Activated CD4-positive, alpha-beta T cell treated with anti-CD3 and anti-CD28 coated beads, Interleukin-2, amount 10 ng/mL, durations not matched to agents 24 days and 14 days (primary cell): Measurements from ENCODE around the gene SPATA17. TPM values are rescaled to one million over a fixed set of nuclear protein-coding genes. Genes with fewer than 3 reads are reported as not detected.
"Not testable (repeated sequence)": the region's sequence is repeated elsewhere in the genome, so short reads cannot be mapped to it uniquely, and the experiment has no call there.

Source experiments
- DNase-seq: peaks from one replicate; pipeline ENCODE4 v3.0.0; 2022
- H3K27ac Mint-ChIP-seq: one replicate; pipeline ENCODE4 v1.8.0; 2022; ENCODE audit warnings: mild to moderate bottlenecking, mixed read lengths
- H3K27me3 Mint-ChIP-seq: one replicate; pipeline ENCODE4 v1.8.0; 2022; ENCODE audit warnings: mixed read lengths
- H3K36me3 Mint-ChIP-seq: one replicate; pipeline ENCODE4 v1.8.0; 2022; ENCODE audit warnings: low read depth, mild to moderate bottlenecking, mixed read lengths
- H3K4me1 Mint-ChIP-seq: one replicate; pipeline ENCODE4 v1.8.0; 2021; ENCODE audit warnings: mixed read lengths
- H3K4me3 Mint-ChIP-seq: one replicate; pipeline ENCODE4 v1.8.0; 2022; ENCODE audit warnings: mild to moderate bottlenecking, moderate library complexity, mixed read lengths
- H3K9me3 Mint-ChIP-seq: one replicate; pipeline ENCODE4 v1.8.0; 2021; ENCODE audit warnings: mixed read lengths
- intact Hi-C: fragments of 100-400 bp; cut with micrococcal nuclease; formaldehyde crosslinking; loops from one replicate; pipeline ENCODE4 v1.15.1; 2023
- total RNA-seq: library from RNA; stranded (reverse); gene quantifications from 2 replicates; pipeline ENCODE4 v1.2.3, GENCODE V29; 2022

The SPATA17 gene
- total RNA-seq, 1 donor from 2014 or later, result not detected

- no peak for DNase-seq
- peaks cover 14% of the 10 kb centered on the region for H3K27me3 Mint-ChIP-seq
- H3K9me3 Mint-ChIP-seq, result no peaks in the 10 kb centered on the region
- no peak overlapping the region for H3K4me3 Mint-ChIP-seq
- H3K36me3 Mint-ChIP-seq, result no peaks in the 10 kb centered on the region
- intact Hi-C loops, result no loop called here
- no peak overlapping the region for H3K27ac Mint-ChIP-seq
- no peaks in the 10 kb centered on the region for H3K4me1 Mint-ChIP-seq
These were observed 11.3 kb downstream of the SPATA17 start for GRCh38 chr1:217642455-217642854.

DNA sequence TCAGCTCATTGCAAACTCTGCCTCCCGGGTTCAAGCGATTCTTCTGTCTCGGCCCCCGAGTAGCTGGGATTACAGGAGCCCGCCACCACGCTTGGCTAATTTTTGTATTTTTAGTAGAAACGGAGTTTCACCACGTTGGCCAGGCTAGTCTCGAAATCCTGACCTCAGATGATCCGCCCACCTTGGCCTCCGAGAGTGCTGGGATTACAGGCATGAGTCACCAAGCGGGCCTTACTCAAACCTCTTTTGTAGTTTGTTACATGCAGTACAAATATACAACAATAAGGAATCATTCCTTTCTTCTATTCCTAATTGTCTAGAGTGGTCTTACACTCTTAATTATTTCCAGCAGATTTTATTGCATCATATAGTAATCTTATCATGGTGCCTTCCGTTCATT, 16.6 kb downstream of the SPATA17 start:
- Mint-ChIP-seq H3K4me1 (no peaks in the 10 kb centered on the region), H3K27ac (no peak overlapping the region), H3K4me3 (no peak overlapping the region), H3K9me3 (no peaks in the 10 kb centered on the region), H3K36me3 (no peaks in the 10 kb centered on the region), H3K27me3 (peaks cover 5% of the 10 kb centered on the region)
- DNase-seq, result no peak
- intact Hi-C loops, result no loop called here

- no peaks in the 10 kb centered on the region for H3K36me3 Mint-ChIP-seq
- no peaks in the 10 kb centered on the region for H3K4me1 Mint-ChIP-seq
- intact Hi-C loops, result no loop called here
- DNase-seq, result no peak
- H3K27ac Mint-ChIP-seq, result no peak overlapping the region
- H3K9me3 Mint-ChIP-seq, result no peaks in the 10 kb centered on the region
- H3K27me3 Mint-ChIP-seq, result no peaks in the 10 kb centered on the region
- no peak overlapping the region for H3K4me3 Mint-ChIP-seq
These were observed 19.5 kb downstream of the SPATA17 start for GRCh38 chr1:217650674-217651073.

- H3K4me3 Mint-ChIP-seq, result no peak overlapping the region
- no peak for DNase-seq
- H3K27ac Mint-ChIP-seq, result no peak overlapping the region
- H3K27me3 Mint-ChIP-seq, result no peaks in the 10 kb centered on the region
- no peaks in the 10 kb centered on the region for H3K4me1 Mint-ChIP-seq
- H3K9me3 Mint-ChIP-seq, result no peaks in the 10 kb centered on the region
- intact Hi-C loops, result no loop called here
- H3K36me3 Mint-ChIP-seq, result no peaks in the 10 kb centered on the region
These were observed 29.4 kb downstream of the SPATA17 start for GRCh38 chr1:217660353-217661062.

DNA sequence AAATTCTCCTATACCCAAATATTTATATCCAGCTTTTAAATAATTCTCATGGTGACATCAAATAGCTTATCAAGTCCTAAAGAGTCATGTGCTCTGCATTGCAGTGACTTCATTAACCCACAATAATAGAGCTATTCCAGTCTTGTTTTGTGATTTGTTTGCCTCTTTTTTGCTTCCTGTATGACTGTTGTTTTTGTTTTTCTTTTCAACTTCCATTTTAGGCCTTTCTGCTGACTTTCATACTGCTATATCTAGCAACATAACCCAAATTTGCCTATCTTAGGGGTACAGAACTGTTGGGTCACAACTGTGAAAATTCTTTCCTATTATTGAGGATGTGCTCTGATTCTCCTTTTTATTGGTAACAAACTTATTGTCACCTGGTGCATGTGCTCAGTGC, 30.3 kb downstream of the SPATA17 start:
- intact Hi-C loops, result no loop called here
- no peaks in the 10 kb centered on the region for H3K27me3 Mint-ChIP-seq
- H3K36me3 Mint-ChIP-seq, result no peaks in the 10 kb centered on the region
- no peak overlapping the region for H3K4me3 Mint-ChIP-seq
- no peaks in the 10 kb centered on the region for H3K9me3 Mint-ChIP-seq
- H3K4me1 Mint-ChIP-seq, result no peaks in the 10 kb centered on the region
- no peak overlapping the region for H3K27ac Mint-ChIP-seq
- no peak for DNase-seq

- Mint-ChIP-seq H3K4me1 (no peaks in the 10 kb centered on the region), H3K9me3 (no peaks in the 10 kb centered on the region), H3K27me3 (no peaks in the 10 kb centered on the region), H3K4me3 (no peak overlapping the region), H3K27ac (no peak overlapping the region), H3K36me3 (no peaks in the 10 kb centered on the region)
- intact Hi-C loops, result no loop called here
- no peak for DNase-seq
These were observed 37.3 kb downstream of the SPATA17 start for GRCh38 chr1:217668351-217668940.

DNA sequence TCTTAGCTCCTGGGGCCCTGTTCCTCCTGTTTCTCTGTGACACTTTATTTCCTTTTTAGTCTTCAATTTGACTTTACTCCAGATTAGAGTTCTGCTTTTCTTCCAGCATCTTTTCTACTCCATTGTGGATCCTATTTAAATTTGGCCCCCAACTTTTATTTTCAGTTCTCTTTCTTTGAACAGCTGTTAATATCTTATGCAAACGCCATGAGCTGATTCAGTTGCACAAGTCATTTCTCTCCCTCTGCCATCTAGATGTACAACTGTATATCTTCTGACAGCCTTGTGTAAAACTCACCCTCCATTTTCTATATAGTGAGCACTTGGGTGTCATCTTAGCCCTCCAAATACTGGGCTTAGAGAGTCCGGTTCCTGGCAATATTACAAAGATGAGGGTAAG, 42.2 kb downstream of the SPATA17 start:
- intact Hi-C loops, result no loop called here
- no peak overlapping the region for H3K27ac Mint-ChIP-seq
- no peak overlapping the region for H3K4me3 Mint-ChIP-seq
- no peaks in the 10 kb centered on the region for H3K27me3 Mint-ChIP-seq
- H3K4me1 Mint-ChIP-seq, result no peaks in the 10 kb centered on the region
- H3K9me3 Mint-ChIP-seq, result no peaks in the 10 kb centered on the region
- DNase-seq, result no peak
- H3K36me3 Mint-ChIP-seq, result no peaks in the 10 kb centered on the region

DNA sequence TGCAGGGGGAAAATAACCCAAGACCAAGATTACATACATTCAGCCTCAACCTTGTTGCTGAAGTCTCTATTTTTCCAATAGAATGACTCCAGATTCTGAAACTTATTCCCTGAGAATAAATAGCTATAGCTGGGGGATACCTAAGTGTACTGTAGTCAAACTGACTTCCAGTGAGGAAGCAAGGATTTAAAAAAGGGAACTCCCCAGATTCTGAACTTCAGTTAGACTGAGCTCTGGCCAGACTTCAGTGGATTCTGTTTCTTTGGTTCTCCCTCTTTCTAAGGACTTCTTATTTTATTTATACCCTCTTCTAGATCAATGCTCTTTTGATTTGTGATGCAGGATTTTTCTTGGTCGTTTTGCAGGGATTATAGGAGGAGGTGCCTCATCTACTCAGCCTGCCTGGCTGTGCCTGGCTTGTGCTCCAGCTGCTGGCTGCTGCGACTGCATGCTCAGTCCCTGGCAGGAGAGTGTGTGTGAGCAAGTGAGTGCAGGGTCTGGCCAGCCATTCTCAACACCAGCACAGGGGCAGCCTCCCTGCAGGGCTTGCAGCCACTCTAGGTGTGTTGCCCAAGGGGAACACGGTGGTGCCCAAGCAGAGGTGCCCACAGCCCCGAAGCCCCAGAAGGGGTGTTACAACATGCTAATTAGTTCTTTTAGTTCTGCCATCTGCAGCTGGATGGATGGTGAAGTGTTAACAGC, 43.0 kb downstream of the SPATA17 start:
- Mint-ChIP-seq H3K4me1 (no peaks in the 10 kb centered on the region), H3K27me3 (no peaks in the 10 kb centered on the region)

DNA sequence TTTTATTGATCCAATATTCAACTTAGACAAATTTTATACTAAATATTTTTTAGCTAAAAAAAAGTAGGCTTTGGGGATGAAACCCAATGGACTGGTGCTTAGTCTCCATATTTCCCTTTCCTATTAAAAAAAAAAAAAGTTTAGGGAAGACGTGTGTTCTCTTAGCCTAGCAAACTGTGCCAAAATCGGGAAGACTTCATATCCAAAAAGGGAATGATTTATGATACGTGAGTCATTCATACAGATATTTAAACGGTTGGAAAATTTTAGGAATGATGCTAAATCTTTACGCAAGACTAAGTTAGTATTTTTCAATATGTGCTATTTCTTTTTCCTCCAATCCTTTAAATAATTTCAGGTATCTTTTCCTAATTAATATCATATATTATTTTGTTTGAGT, 50.7 kb downstream of the SPATA17 start:
- H3K4me1 Mint-ChIP-seq, result no peaks in the 10 kb centered on the region
- DNase-seq, result no peak
- H3K27me3 Mint-ChIP-seq, result no peaks in the 10 kb centered on the region
- no peaks in the 10 kb centered on the region for H3K9me3 Mint-ChIP-seq
- H3K27ac Mint-ChIP-seq, result no peak overlapping the region
- intact Hi-C loops, result no loop called here
- H3K4me3 Mint-ChIP-seq, result no peak overlapping the region
- no peaks in the 10 kb centered on the region for H3K36me3 Mint-ChIP-seq

More for the DNA sequence above, 43.0 kb downstream of the SPATA17 start:
- DNase-seq, result no peak
- no peaks in the 10 kb centered on the region for H3K9me3 Mint-ChIP-seq
- intact Hi-C loops, result no loop called here
- H3K27ac Mint-ChIP-seq, result no peak overlapping the region
- H3K4me3 Mint-ChIP-seq, result no peak overlapping the region
- no peaks in the 10 kb centered on the region for H3K36me3 Mint-ChIP-seq

GRCh38 chr1:217687511-217687910, 56.4 kb downstream of the SPATA17 start:
- no peak for DNase-seq
- H3K4me1 Mint-ChIP-seq, result no peaks in the 10 kb centered on the region
- H3K9me3 Mint-ChIP-seq, result no peaks in the 10 kb centered on the region
- H3K4me3 Mint-ChIP-seq, result no peak overlapping the region
- no peaks in the 10 kb centered on the region for H3K27me3 Mint-ChIP-seq
- no peaks in the 10 kb centered on the region for H3K36me3 Mint-ChIP-seq
- no peak overlapping the region for H3K27ac Mint-ChIP-seq
- intact Hi-C loops, result no loop called here

- intact Hi-C loops, H3K4me3 Mint-ChIP-seq, H3K27ac Mint-ChIP-seq, H3K4me1 Mint-ChIP-seq, DNase-seq, H3K27me3 Mint-ChIP-seq, H3K9me3 Mint-ChIP-seq, H3K36me3 Mint-ChIP-seq: not testable (repeated sequence)
These were observed 65.0 kb downstream of the SPATA17 start for GRCh38 chr1:217696140-217696539.

DNA sequence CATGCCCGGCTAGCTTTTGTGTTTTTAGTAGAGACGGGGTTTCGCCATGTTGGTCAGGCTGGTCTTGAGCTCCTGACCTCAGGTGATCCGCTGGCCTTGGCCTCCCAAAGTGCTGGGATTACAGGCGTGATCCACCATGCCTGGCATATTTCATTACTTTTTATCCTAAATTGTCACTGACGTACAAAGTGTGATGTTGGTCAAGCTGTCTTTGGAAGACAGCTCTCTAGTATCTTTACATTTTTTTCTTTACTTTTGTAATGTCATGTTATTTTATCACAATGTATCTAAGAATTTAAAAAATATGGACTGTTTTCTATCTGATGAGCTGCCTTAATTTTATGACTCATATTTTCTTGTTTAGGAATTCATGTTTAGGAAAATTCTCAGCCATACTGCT, 72.2 kb downstream of the SPATA17 start:
- DNase-seq, result no peak
- no peaks in the 10 kb centered on the region for H3K27me3 Mint-ChIP-seq
- no peak overlapping the region for H3K4me3 Mint-ChIP-seq
- no peaks in the 10 kb centered on the region for H3K4me1 Mint-ChIP-seq
- no peaks in the 10 kb centered on the region for H3K36me3 Mint-ChIP-seq
- intact Hi-C loops, result no loop called here
- no peak overlapping the region for H3K27ac Mint-ChIP-seq
- no peaks in the 10 kb centered on the region for H3K9me3 Mint-ChIP-seq

GRCh38 chr1:217712925-217713597, 81.9 kb downstream of the SPATA17 start:
- no peak for DNase-seq
- H3K4me3 Mint-ChIP-seq, result no peak overlapping the region
- H3K4me1 Mint-ChIP-seq, result no peaks in the 10 kb centered on the region
- H3K27me3 Mint-ChIP-seq, result no peaks in the 10 kb centered on the region
- H3K36me3 Mint-ChIP-seq, result no peaks in the 10 kb centered on the region
- intact Hi-C loops, result no loop called here
- no peaks in the 10 kb centered on the region for H3K9me3 Mint-ChIP-seq
- no peak overlapping the region for H3K27ac Mint-ChIP-seq

- Mint-ChIP-seq H3K36me3 (no peaks in the 10 kb centered on the region), H3K4me3 (no peak overlapping the region)
- intact Hi-C loops, result no loop called here
These were observed 84.5 kb downstream of the SPATA17 start for GRCh38 chr1:217715681-217716080.

More at GRCh38 chr1:217715681-217716080, 84.5 kb downstream of the SPATA17 start:
- Mint-ChIP-seq H3K9me3 (no peaks in the 10 kb centered on the region), H3K4me1 (no peaks in the 10 kb centered on the region), H3K27me3 (no peaks in the 10 kb centered on the region), H3K27ac (no peak overlapping the region)
- DNase-seq, result no peak
